ENCODE measurements around the gene TRPM8.

DNA sequence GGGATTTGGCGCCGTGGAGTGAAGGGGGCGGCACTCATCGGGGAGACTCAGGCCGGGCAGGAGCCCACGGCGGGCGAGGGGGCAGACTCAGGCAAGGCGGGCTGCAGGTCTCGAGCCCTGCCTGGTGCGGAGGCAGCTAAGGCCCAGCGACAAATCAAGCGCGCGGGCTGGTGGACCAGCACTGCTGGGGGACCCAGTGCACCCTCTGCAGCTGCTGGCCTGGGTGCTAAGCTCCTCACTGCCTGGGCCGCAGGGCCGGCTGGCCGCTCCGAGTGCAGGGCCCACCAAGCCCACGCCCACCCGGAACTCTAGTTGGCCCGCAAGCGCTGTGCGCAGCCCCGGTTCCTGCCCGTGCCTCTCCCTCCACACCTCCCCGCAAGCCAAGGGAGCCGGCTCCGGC lies 107.1 kb downstream of the TRPM8 start:
- no peak for TF ChIP-seq U2AF1 (optimal IDR thresholded peaks at IDR 0.05; ENCODE audit: low read depth, low read length)
- TF ChIP-seq RBM39 (IDR thresholded peaks at IDR 0.05; ENCODE audit: low read depth, low read length, poor library complexity, severe bottlenecking): no peak
- TF ChIP-seq NFIC (IDR thresholded peaks at IDR 0.05; ENCODE audit: low read length): no peak
- TF ChIP-seq EP300 (IDR thresholded peaks at IDR 0.05; ENCODE audit: low read depth in 2 of 2, low read length in 2 of 2): no peak
- no peak for TF ChIP-seq EP300 (CRISPR knock-in tag; IDR thresholded peaks at IDR 0.05; ENCODE audit: borderline replicate concordance)
- TF ChIP-seq ZNF180 (CRISPR knock-in tag; IDR thresholded peaks at IDR 0.05; ENCODE audit: borderline replicate concordance, low read depth): no peak
- TF ChIP-seq SNRNP70 (IDR thresholded peaks at IDR 0.05; ENCODE audit: low read depth, low read length): no peak
- TF ChIP-seq ZKSCAN1 (IDR thresholded peaks at IDR 0.05; ENCODE audit: low read length): no peak
- no peak for TF ChIP-seq ADNP (CRISPR knock-in tag; IDR thresholded peaks at IDR 0.05)
- TF ChIP-seq POLR2AphosphoS5 (IDR thresholded peaks at IDR 0.05; ENCODE audit: low read depth, low read length): no peak
- no peak for TF ChIP-seq ZNF557 (CRISPR knock-in tag; IDR thresholded peaks at IDR 0.05)
- TF ChIP-seq ZNF891 (CRISPR knock-in tag; IDR thresholded peaks at IDR 0.05): no peak
- TF ChIP-seq MAFG (CRISPR knock-in tag; IDR thresholded peaks at IDR 0.05): no peak
- TF ChIP-seq ZNF775 (CRISPR knock-in tag; IDR thresholded peaks at IDR 0.05; ENCODE audit: borderline replicate concordance): no peak
- no peak for TF ChIP-seq SRF (IDR thresholded peaks at IDR 0.05; ENCODE audit: low read depth, low read length)
